Measurements from ENCODE around the gene ZNF787.

- TF ChIP-seq CTCF (conservative IDR thresholded peaks at IDR 0.05 in 1 of 2, IDR thresholded peaks at IDR 0.05 in 1 of 2; ENCODE audit: low read depth in 1 of 2, low read length in 2 of 2) (no peak), EZH2 (IDR thresholded peaks at IDR 0.05; ENCODE audit: low read length, missing control alignments) (no peak)
Measured at GRCh38 chr19:56101746-56102535, 19.2 kb downstream of the ZNF787 start.

Measured in fibroblast of lung (primary cell).